Daoy (cell line): ENCODE results near the gene P3H2. TPM values are rescaled to one million over a fixed set of nuclear protein-coding genes. Genes with fewer than 3 reads are reported as not detected.

Experiments
- total RNA-seq: library from RNA; depleted of rRNA; stranded (reverse); fragments of >200 nt; shearing (Covaris generic); gene quantifications from 2 replicates; pipeline ENCODE4 v1.2.3, GENCODE V29; 2014; rRNA removed

Gene P3H2
- total RNA-seq, 1 experiment from 2014 or later = 49.8 TPM

Other genes starting within 250 kb of the P3H2 start
- gene CLDN1, start 201.5 kb upstream of the P3H2 start, total RNA-seq = 5.3 and 7.3 TPM in 2 replicates